ENCODE results near the gene NAA80. TPM values are rescaled to one million over a fixed set of nuclear protein-coding genes. Genes with fewer than 3 reads are reported as not detected.
"Not testable (repeated sequence)": the region's sequence is repeated elsewhere in the genome, so short reads cannot be mapped to it uniquely, and the experiment has no call there.

Gene NAA80
- total RNA-seq, 1 experiment from 2014 or later: 5.3 TPM

- POLR2A ChIA-PET (ENCODE audit: low non-redundant PET): interaction anchor here (0.6 kb wide), 1 partner anchor 19 kb away, joined by 13 read pairs; no protein-coding TSS in a partner anchor
- CTCF ChIA-PET: interaction anchor here (0.9 kb wide), 1 partner anchor 17 kb away, joined by 3 read pairs; no protein-coding TSS in a partner anchor
- Histone ChIP-seq H3K4me3 (ENCODE audit: low read depth, low read length, poor library complexity, severe bottlenecking) (no peak overlapping the region), H3K27me3 (replicated peaks; ENCODE audit: insufficient read depth, low read depth, low read length, poor library complexity) (no peaks in the 10 kb centered on the region), H3K4me1 (ENCODE audit: insufficient read depth, low read length, poor library complexity, severe bottlenecking) (peaks cover 20% of the 10 kb centered on the region), H3K36me3 (ENCODE audit: insufficient read depth, low read length, poor library complexity, severe bottlenecking) (no peaks in the 10 kb centered on the region), H3K9me3 (ENCODE audit: low read depth, low read length, poor library complexity, severe bottlenecking) (no peaks in the 10 kb centered on the region), H3K27ac (ENCODE audit: low read depth, low read length, poor library complexity, severe bottlenecking) (peak overlapping the region; percentile 37)
- BruUV-seq (replicated peaks): no TSS peak
- intact Hi-C loops (cut with micrococcal nuclease; ENCODE audit: unreplicated experiment): loop anchor here (10.0 kb wide), 1 partner anchor 139 kb away; no protein-coding TSS in a partner anchor
- DNase-seq (ENCODE audit: low spot score): no peak
- no peak for TF ChIP-seq EZH2 (IDR thresholded peaks at IDR 0.05; ENCODE audit: borderline replicate concordance, low read depth, low read length, poor library complexity, severe bottlenecking)
Observed at GRCh38 chr3:50263478-50264382, 35.5 kb downstream of the NAA80 start.

GRCh38 chr3:50262778-50263177 is 36.4 kb downstream of the NAA80 start:
- BruUV-seq (replicated peaks): no TSS peak
- no peak overlapping the region for H3K4me3 ChIP-seq (ENCODE audit: low read depth, low read length, poor library complexity, severe bottlenecking)
- peaks cover 20% of the 10 kb centered on the region for H3K4me1 ChIP-seq (ENCODE audit: insufficient read depth, low read length, poor library complexity, severe bottlenecking)
- TF ChIP-seq EZH2 (IDR thresholded peaks at IDR 0.05; ENCODE audit: borderline replicate concordance, low read depth, low read length, poor library complexity, severe bottlenecking): no peak
- no peak for TF ChIP-seq CTCF (conservative IDR thresholded peaks at IDR 0.05; ENCODE audit: low read depth, low read length)
- H3K9me3 ChIP-seq (ENCODE audit: low read depth, low read length, poor library complexity, severe bottlenecking): no peaks in the 10 kb centered on the region
- CTCF ChIA-PET: interaction anchor here (0.9 kb wide), 1 partner anchor 16 kb away, joined by 3 read pairs; no protein-coding TSS in a partner anchor
- peaks cover 1% of the 10 kb centered on the region for H3K36me3 ChIP-seq (ENCODE audit: insufficient read depth, low read length, poor library complexity, severe bottlenecking)
- POLR2A ChIA-PET (ENCODE audit: low non-redundant PET): no interaction called here
- no peaks in the 10 kb centered on the region for H3K27me3 ChIP-seq (replicated peaks; ENCODE audit: insufficient read depth, low read depth, low read length, poor library complexity)
- H3K27ac ChIP-seq (ENCODE audit: low read depth, low read length, poor library complexity, severe bottlenecking): no peak overlapping the region
- intact Hi-C loops (cut with micrococcal nuclease; ENCODE audit: unreplicated experiment): loop anchor here (10.0 kb wide), 1 partner anchor 138 kb away; no protein-coding TSS in a partner anchor
- no peak for DNase-seq (ENCODE audit: low spot score)

GRCh38 chr3:50262200-50262599 is 37.0 kb downstream of the NAA80 start:
- H3K36me3 ChIP-seq (ENCODE audit: insufficient read depth, low read length, poor library complexity, severe bottlenecking); H3K27me3 ChIP-seq (replicated peaks; ENCODE audit: insufficient read depth, low read depth, low read length, poor library complexity); DNase-seq (ENCODE audit: low spot score); CTCF ChIA-PET; POLR2A ChIA-PET (ENCODE audit: low non-redundant PET); H3K27ac ChIP-seq (ENCODE audit: low read depth, low read length, poor library complexity, severe bottlenecking); H3K9me3 ChIP-seq (ENCODE audit: low read depth, low read length, poor library complexity, severe bottlenecking); BruUV-seq (replicated peaks); H3K4me3 ChIP-seq (ENCODE audit: low read depth, low read length, poor library complexity, severe bottlenecking): not testable (repeated sequence)
- intact Hi-C loops (cut with micrococcal nuclease; ENCODE audit: unreplicated experiment): loop anchor here (10.0 kb wide), 1 partner anchor 137 kb away; no protein-coding TSS in a partner anchor
- peaks cover 14% of the 10 kb centered on the region for H3K4me1 ChIP-seq (ENCODE audit: insufficient read depth, low read length, poor library complexity, severe bottlenecking)

- no peak for DNase-seq (ENCODE audit: low spot score)
- ChIA-PET CTCF (no interaction called here), POLR2A (ENCODE audit: low non-redundant PET) (no interaction called here)
- Histone ChIP-seq H3K36me3 (ENCODE audit: insufficient read depth, low read length, poor library complexity, severe bottlenecking) (peaks cover 12% of the 10 kb centered on the region), H3K27me3 (replicated peaks; ENCODE audit: insufficient read depth, low read depth, low read length, poor library complexity) (no peaks in the 10 kb centered on the region), H3K9me3 (ENCODE audit: low read depth, low read length, poor library complexity, severe bottlenecking) (no peaks in the 10 kb centered on the region), H3K4me1 (ENCODE audit: insufficient read depth, low read length, poor library complexity, severe bottlenecking) (peaks cover 14% of the 10 kb centered on the region), H3K27ac (ENCODE audit: low read depth, low read length, poor library complexity, severe bottlenecking) (peak overlapping the region; percentile 82), H3K4me3 (ENCODE audit: low read depth, low read length, poor library complexity, severe bottlenecking) (no peak overlapping the region)
- TF ChIP-seq CTCF (conservative IDR thresholded peaks at IDR 0.05; ENCODE audit: low read depth, low read length): no peak
- TF ChIP-seq EZH2 (IDR thresholded peaks at IDR 0.05; ENCODE audit: borderline replicate concordance, low read depth, low read length, poor library complexity, severe bottlenecking): no peak
- intact Hi-C loops (cut with micrococcal nuclease; ENCODE audit: unreplicated experiment): loop anchor here (10.0 kb wide), 1 partner anchor 137 kb away; no protein-coding TSS in a partner anchor
- no TSS peak for BruUV-seq (replicated peaks)
Observed at GRCh38 chr3:50261505-50261904, 37.7 kb downstream of the NAA80 start.

All from A673 (cell line).